Endometrial microvascular endothelial cells (primary cell): ENCODE measurements around the gene GOLGA6A. TPM values are rescaled to one million over a fixed set of nuclear protein-coding genes. Genes with fewer than 3 reads are reported as not detected.
"Not testable (repeated sequence)": the region's sequence is repeated elsewhere in the genome, so short reads cannot be mapped to it uniquely, and the experiment has no call there.

ENCODE experiments used
- in situ Hi-C: cut with HindIII; loops from 2 replicates; pipeline ENCODE4 v1.10.0; 2017; ENCODE audit warnings: low sequenced_read_pairs, low pct_unique_long_range_greater_than_20kb; ENCODE audit errors: inconsistent ontology term
- total RNA-seq: library from RNA; depleted of rRNA; stranded (reverse); fragments of >200 nt; gene quantifications from one replicate; pipeline ENCODE4 v1.2.3, GENCODE V29; 2015; ENCODE audit errors: inconsistent ontology term

GOLGA6A gene, protein sequence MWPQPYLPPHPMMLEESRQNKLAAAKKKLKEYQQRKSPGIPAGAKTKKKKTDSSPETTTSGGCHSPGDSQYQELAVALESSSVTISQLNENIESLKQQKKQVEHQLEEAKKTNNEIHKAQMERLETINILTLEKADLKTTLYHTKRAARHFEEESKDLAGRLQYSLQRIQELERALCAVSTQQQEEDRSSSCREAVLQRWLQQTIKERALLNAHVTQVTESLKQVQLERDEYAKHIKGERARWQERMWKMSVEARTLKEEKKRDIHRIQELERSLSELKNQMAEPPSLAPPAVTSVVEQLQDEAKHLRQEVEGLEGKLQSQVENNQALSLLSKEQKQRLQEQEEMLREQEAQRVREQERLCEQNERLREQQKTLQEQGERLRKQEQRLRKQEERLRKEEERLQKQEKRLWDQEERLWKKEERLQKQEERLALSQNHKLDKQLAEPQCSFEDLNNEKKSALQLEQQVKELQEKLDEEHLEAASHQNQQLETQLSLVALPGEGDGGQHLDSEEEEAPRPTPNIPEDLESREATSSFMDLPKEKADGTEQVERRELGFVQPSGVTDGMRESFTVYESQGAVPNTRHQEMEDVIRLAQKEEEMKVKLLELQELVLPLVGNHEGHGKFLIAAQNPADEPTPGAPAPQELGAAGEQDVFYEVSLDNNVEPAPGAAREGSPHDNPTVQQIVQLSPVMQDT
- total RNA-seq = 0.84 TPM

- in situ Hi-C loops = not testable (repeated sequence)
These were observed at the start of gene GOLGA6A for GRCh38 chr15:74082450-74082849. Gene GOLGA6A, minus strand, starts transcription at chr15:74082550. Its CDS starts 41 bp downstream, at chr15:74082509.

- in situ Hi-C loops = no loop called here
These were observed 49.5 kb upstream of the GOLGA6A start for GRCh38 chr15:74131628-74132413.

DNA sequence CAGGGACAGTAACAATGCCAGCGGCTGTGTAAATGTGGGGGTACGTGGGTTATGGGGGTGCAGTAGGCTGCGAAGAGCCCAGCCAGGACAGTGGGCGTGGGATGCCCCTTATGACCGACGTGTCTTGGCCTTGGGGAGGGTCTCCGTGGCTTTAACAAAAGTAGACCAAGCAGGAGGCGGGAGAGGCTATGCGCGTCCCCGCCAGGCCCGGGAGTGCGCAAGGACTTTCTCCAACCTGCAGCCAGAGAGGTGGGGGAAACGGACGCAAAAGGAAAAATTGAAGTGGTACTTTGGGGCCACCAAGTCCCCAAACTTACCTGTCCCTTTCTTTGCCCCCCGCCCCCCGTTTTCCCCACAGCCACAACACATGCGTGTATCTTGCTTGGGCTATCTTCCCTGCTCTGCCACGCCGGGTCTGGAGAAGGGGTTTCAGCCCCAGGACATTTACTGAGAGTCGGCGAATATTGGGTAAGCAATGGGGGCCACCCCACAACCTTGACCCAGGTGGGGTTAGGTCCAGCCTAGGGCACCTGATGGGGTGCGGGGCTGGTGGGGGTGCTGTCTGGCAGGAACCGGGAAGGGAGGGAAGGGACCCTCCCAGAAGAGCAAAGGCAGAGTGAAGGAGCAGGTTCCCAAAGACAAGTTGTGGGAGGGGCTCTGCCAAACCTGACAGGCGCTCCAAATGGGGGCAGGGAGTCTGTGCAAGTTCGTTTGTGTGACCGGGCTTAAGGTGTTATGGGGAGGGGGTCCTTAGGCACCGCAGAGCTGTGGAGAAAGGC lies 48.7 kb upstream of the GOLGA6A start:
- in situ Hi-C loops = no loop called here

GRCh38 chr15:74130155-74130848 lies 48.0 kb upstream of the GOLGA6A start, which contains the start of gene ISLR2:
Gene ISLR2, plus strand, starts transcription at chr15:74130586. Its CDS starts 2,169 bp downstream, at chr15:74132755.
- in situ Hi-C loops = no loop called here

- in situ Hi-C loops = no loop called here
These were observed 47.3 kb upstream of the GOLGA6A start for GRCh38 chr15:74129586-74130154.

DNA sequence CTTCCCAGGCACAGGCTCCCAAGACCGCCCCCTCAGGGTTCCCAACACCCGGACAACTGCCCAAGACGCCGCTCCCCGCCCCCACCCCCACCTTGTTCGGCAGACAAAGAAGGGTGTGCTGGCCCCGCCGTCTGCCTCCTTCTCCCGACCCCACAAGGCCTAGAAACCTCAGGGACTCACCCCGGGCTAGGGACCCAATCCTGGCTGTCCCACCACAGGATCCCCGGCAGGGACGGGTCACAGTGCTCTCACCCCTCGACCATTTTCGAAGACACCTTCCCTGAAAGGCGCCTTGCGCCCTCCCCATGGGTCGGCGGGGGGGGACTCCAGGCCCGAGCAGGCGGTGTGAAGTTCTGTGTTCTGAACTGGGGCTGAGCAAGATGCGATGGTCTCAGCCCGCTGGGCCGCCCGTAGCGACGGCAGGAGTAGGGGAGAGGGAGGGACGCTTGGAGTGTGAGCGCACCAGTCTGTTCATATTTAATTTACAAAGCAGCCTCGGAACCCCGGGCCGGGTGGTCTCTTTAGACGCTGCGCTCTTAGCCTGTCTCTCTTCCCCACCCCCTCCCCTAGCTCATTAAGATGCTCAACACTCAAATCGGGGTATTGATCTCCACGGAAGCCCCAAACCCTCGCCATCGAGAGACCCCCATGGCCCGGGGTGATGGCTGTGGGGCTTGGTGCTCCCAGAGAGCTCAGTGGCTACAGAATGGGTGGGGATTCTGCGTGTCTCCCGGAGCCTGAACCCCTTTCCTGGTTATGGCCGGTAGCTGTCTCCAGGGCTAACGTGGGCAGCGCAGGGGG lies 46.6 kb upstream of the GOLGA6A start:
- in situ Hi-C loops = no loop called here

DNA sequence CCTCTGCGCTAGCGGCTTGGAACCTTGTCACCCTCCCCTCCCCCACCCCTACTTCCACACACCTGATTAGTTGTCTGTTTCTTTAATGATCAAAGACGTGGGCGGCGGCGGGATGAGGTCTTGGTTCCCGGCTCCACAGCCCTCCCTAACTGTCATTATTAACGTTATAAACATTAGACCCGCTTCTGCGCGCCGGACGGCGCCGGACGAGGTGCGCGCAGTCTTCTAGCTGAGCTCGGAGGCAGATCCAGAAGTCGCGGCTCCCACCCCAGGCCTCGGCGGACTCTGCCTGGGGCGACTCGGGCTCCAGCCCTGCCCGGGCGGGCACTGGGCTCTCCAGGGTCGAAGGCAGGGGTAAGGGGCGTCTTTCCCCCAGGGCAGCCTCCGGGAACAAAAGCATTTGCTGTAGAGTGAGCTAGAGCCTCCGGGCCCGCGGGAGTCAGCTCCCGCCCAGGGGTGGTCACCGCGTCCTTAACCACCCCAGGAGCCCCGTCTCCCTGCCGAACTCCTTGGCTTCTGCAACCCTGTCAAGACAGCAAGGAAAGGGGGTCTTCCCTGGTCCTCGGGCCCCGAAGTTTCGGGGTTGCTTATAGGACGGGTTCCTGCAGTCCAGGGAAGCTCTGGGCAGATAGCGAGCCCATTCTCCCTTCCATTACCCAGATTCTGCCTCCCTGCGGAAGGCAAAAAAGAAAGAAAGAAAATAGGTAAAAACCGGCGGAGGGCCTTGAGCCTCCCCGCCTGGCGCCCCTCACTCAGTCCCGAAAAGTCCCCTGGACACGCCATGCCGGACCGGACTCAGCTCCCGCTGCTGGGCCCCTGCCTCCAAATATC lies 45.8 kb upstream of the GOLGA6A start:
- in situ Hi-C loops = no loop called here

DNA sequence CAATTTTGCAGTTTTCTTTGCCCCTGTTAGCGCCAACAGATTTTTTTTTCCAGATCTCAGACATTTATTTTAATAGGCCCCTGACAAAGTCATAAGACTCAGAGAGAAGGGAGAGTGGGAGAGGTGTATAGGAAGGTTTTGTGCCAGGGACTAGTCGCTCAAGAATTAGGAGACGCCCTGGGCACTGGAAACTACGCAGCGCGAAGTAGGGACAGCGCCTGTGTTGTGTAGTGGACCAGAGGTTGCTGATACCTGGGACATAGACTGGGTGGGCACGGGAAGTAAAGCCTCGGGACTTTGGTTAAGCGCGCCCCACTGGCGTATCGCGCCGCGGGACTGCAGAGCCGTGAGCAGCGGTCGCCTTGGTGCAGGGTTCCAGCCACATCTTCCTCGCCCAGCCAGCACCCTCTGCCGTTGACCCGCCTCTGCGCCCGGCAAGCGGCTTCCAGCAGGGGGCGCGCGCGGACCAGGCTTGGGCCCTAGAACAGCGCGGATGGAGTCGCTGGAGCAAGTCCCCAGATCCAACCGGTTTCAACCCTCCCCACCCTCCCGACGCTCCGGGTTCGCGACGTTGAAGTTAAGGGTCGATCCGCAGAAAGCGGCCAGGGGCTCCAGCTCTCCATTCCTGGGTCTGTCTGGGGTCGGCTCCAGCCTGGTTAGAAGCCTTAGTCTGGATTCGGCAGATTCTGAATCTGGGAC lies 45.1 kb upstream of the GOLGA6A start:
- in situ Hi-C loops = no loop called here

DNA sequence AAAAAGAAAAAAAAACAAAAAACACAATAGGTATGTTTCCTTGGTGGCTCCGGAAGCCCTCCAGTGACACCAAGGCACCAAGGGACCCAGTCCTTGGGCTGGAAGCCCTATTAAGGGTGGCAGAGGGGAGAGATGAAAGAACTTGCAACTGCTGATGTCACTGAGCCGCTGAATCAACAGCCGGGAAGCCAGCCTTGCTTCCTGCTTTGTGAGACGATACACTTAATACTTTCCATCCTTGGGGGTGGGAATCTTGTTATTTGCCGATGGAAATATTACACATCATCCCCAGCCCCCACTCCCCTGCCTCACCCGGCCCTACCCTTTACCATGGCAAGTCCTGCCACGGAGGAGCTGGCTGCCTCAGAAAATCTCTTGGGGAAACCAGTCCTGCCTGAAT lies 42.4 kb upstream of the GOLGA6A start:
- in situ Hi-C loops = no loop called here

GRCh38 chr15:74124196-74124595 lies 41.8 kb upstream of the GOLGA6A start:
- in situ Hi-C loops = no loop called here

DNA sequence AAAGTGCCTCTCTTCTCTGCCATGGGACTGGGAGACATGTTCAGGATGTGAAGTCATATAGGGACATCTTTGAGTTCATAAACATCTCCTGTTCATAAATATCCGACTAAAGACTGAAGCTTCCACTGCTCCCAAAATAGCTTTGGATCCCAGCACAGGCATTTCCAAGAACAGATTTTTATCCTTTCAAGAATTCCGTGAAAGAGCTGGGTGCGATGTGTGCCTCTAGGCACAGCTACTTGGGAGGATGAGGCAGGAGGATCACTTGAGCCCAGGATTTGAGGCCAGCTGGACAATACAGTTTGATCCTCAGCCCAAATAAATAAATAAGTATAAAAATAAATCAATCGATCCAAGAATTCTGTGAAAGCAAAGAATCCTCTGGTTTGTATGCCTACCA lies 41.3 kb upstream of the GOLGA6A start:
- in situ Hi-C loops = no loop called here

DNA sequence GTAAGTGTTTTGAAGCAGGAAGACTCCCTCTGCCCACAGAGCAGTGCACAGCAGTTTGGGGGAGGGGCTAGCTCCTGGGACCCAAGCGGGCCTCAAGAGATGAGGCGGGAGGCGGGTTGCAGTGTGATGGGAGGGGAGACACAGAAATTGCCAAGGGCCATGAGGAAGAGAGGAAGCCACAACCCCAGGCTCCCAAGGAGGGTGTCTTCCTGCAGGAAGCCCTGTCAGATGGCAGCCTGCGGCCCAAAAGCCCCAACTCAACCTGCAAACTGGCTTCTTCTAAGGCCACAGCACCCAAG lies 40.7 kb upstream of the GOLGA6A start:
- in situ Hi-C loops = no loop called here

DNA sequence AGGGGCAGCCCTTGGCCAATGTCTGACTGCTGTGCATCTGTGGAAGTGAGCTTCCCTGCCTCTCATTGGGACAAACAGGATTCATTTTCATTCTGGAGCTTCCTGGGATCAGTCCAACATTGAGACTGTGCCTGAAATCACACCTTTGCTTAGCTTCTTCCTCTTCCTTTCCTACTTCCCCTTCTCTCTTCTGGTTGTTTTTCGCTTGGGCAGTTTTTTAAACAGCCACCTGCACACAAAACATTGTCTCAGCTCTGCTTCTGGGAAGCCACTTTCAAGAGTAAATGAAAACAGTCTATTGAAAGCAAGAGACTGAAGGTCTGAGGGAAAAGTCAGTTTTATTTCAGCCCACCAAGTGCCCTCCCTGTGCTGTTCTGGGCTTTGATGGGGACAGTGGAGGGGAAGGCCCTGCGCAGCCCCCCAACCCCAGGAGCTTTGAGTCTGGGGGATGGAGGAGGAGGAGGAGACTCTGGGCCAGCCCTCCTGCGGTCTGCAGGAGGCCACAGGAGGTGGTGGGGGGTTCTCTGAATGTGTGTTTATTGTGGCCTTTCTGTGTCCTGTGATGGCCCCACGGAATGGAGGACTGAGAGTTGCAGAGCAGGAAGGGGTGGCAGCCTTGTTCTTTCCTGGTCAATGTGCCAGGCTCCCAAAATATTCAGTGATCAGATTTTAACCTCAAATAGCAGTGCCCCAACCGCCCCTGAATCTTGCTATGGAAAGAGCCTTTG lies 40.2 kb upstream of the GOLGA6A start:
- in situ Hi-C loops = no loop called here

- in situ Hi-C loops = no loop called here
These were observed 39.5 kb upstream of the GOLGA6A start for GRCh38 chr15:74121858-74122257.

- in situ Hi-C loops = no loop called here
These were observed 38.7 kb upstream of the GOLGA6A start for GRCh38 chr15:74121039-74121438.
